ENCODE data around the gene TOP2B.

Gene TOP2B

GRCh38 chr3:25583343-25583742, 81.4 kb downstream of the TOP2B start:
- DNase-seq (ENCODE audit: low read depth), result no peak

- DNase-seq (ENCODE audit: low read depth), result peak; percentile 28
These were observed 82.5 kb downstream of the TOP2B start for GRCh38 chr3:25582242-25582641.

GRCh38 chr3:25581823-25582222, 82.9 kb downstream of the TOP2B start:
- no peak for DNase-seq (ENCODE audit: low read depth)

GRCh38 chr3:25581335-25581734, 83.4 kb downstream of the TOP2B start:
- no peak for DNase-seq (ENCODE audit: low read depth)

- no peak for DNase-seq (ENCODE audit: low read depth)
These were observed 84.2 kb downstream of the TOP2B start for GRCh38 chr3:25580534-25580933.

GRCh38 chr3:25578059-25578458, 86.6 kb downstream of the TOP2B start:
- no peak for DNase-seq (ENCODE audit: low read depth)

- no peak for DNase-seq (ENCODE audit: low read depth)
These were observed 87.8 kb downstream of the TOP2B start for GRCh38 chr3:25576831-25577454.

- no peak for DNase-seq (ENCODE audit: low read depth)
These were observed 88.6 kb downstream of the TOP2B start for GRCh38 chr3:25576146-25576545.

GRCh38 chr3:25575001-25575400, 89.7 kb downstream of the TOP2B start:
- DNase-seq (ENCODE audit: low read depth), result no peak

- no peak for DNase-seq (ENCODE audit: low read depth)
These were observed 90.4 kb downstream of the TOP2B start for GRCh38 chr3:25574172-25574765.

- no peak for DNase-seq (ENCODE audit: low read depth)
These were observed 91.1 kb downstream of the TOP2B start for GRCh38 chr3:25573386-25574171.

- DNase-seq (ENCODE audit: low read depth), result no peak
These were observed 91.8 kb downstream of the TOP2B start for GRCh38 chr3:25572919-25573385.

GRCh38 chr3:25572336-25572735, 92.4 kb downstream of the TOP2B start:
- DNase-seq (ENCODE audit: low read depth), result no peak

- DNase-seq (ENCODE audit: low read depth), result no peak
These were observed 93.4 kb downstream of the TOP2B start for GRCh38 chr3:25571285-25571684.

GRCh38 chr3:25568525-25569078, 96.1 kb downstream of the TOP2B start:
- no peak for DNase-seq (ENCODE audit: low read depth)

GRCh38 chr3:25567806-25568524, 96.7 kb downstream of the TOP2B start:
- no peak for DNase-seq (ENCODE audit: low read depth)

- no peak for DNase-seq (ENCODE audit: low read depth)
These were observed 97.3 kb downstream of the TOP2B start for GRCh38 chr3:25567388-25567787.

- DNase-seq (ENCODE audit: low read depth), result no peak
These were observed 98.3 kb downstream of the TOP2B start for GRCh38 chr3:25566358-25566920.

GRCh38 chr3:25565807-25566206, 98.9 kb downstream of the TOP2B start:
- no peak for DNase-seq (ENCODE audit: low read depth)

GRCh38 chr3:25564075-25564474, 100.6 kb downstream of the TOP2B start:
- DNase-seq (ENCODE audit: low read depth), result no peak

- DNase-seq (ENCODE audit: low read depth), result no peak
These were observed 101.1 kb downstream of the TOP2B start for GRCh38 chr3:25563601-25564000.

GRCh38 chr3:25558796-25559195, 105.9 kb downstream of the TOP2B start:
- no peak for DNase-seq (ENCODE audit: low read depth)
